Glutamatergic neuron (in vitro differentiated cells): Measurements from ENCODE around the gene SLC12A1. TPM values are rescaled to one million over a fixed set of nuclear protein-coding genes. Genes with fewer than 3 reads are reported as not detected.

ENCODE experiments used
- DNase-seq: peaks from one replicate; pipeline ENCODE4 v3.0.0; 2022
- H3K27ac Mint-ChIP-seq: one replicate; pipeline ENCODE4 v1.8.0; 2020; ENCODE audit warnings: mild to moderate bottlenecking, mixed read lengths, inconsistent platforms; ENCODE audit not compliant: unreplicated experiment
- H3K27me3 Mint-ChIP-seq: one replicate; pipeline ENCODE4 v1.8.0; 2020; ENCODE audit warnings: mild to moderate bottlenecking, moderate library complexity, mixed read lengths, inconsistent platforms; ENCODE audit not compliant: unreplicated experiment
- H3K36me3 Mint-ChIP-seq: one replicate; pipeline ENCODE4 v1.8.0; 2020; ENCODE audit warnings: mild to moderate bottlenecking, mixed read lengths, inconsistent platforms; ENCODE audit not compliant: unreplicated experiment
- H3K4me1 Mint-ChIP-seq: one replicate; pipeline ENCODE4 v1.8.0; 2020; ENCODE audit warnings: mild to moderate bottlenecking, low read depth, mixed read lengths, inconsistent platforms; ENCODE audit not compliant: unreplicated experiment
- H3K4me3 Mint-ChIP-seq: one replicate; pipeline ENCODE4 v1.8.0; 2020; ENCODE audit warnings: mild to moderate bottlenecking, mixed read lengths, inconsistent platforms; ENCODE audit not compliant: unreplicated experiment
- H3K9me3 Mint-ChIP-seq: one replicate; pipeline ENCODE4 v1.8.0; 2020; ENCODE audit warnings: mild to moderate bottlenecking, moderate library complexity, mixed read lengths, inconsistent platforms; ENCODE audit not compliant: unreplicated experiment
- CTCF ChIP-seq: fragments of 200-600 bp; sonication (generic); IDR thresholded peaks from one replicate; pipeline ENCODE4 v1.5.0; 2021; ENCODE audit not compliant: partially characterized antibody, unreplicated experiment
- total RNA-seq: library from RNA; stranded (reverse); fragmentation: NEBNext Ultra II Directional; extraction: Animal tissue kit (Norgen Biotek cat#: 25700); gene quantifications from one replicate; pipeline ENCODE4 v1.2.1, GENCODE V29; 2021; ENCODE audit not compliant: unreplicated experiment

The SLC12A1 gene
- total RNA-seq, 1 donor from 2014 or later: not detected

GRCh38 chr15:48343865-48344264 lies 137.8 kb downstream of the SLC12A1 start:
- Mint-ChIP-seq H3K27me3 (no peaks in the 10 kb centered on the region), H3K36me3 (no peaks in the 10 kb centered on the region), H3K4me3 (no peak overlapping the region), H3K27ac (no peak overlapping the region), H3K9me3 (no peaks in the 10 kb centered on the region), H3K4me1 (no peaks in the 10 kb centered on the region)
- DNase-seq: no peak
- TF ChIP-seq CTCF: no peak

GRCh38 chr15:48345516-48345915 lies 139.4 kb downstream of the SLC12A1 start:
- Mint-ChIP-seq H3K4me3 (no peak overlapping the region), H3K27me3 (no peaks in the 10 kb centered on the region)

GRCh38 chr15:48352474-48353072 lies 146.5 kb downstream of the SLC12A1 start:
- H3K27ac Mint-ChIP-seq: no peak overlapping the region
- peak; percentile 84 for TF ChIP-seq CTCF
- H3K27me3 Mint-ChIP-seq: no peaks in the 10 kb centered on the region
- H3K36me3 Mint-ChIP-seq: no peaks in the 10 kb centered on the region
- peaks cover 1% of the 10 kb centered on the region for H3K9me3 Mint-ChIP-seq
- peak; percentile 53 for DNase-seq
- no peak overlapping the region for H3K4me3 Mint-ChIP-seq
- H3K4me1 Mint-ChIP-seq: no peaks in the 10 kb centered on the region

More at GRCh38 chr15:48345516-48345915, 139.4 kb downstream of the SLC12A1 start:
- Mint-ChIP-seq H3K4me1 (no peaks in the 10 kb centered on the region), H3K27ac (no peak overlapping the region), H3K9me3 (no peaks in the 10 kb centered on the region), H3K36me3 (no peaks in the 10 kb centered on the region)
- DNase-seq: no peak
- TF ChIP-seq CTCF: no peak

Other genes starting within 250 kb of the SLC12A1 start
- not detected for gene SLC24A5, start 85.3 kb upstream of the SLC12A1 start, total RNA-seq
- gene MYEF2, start 28.0 kb upstream of the SLC12A1 start, total RNA-seq: 245 TPM
- 0.22 TPM for gene CTXN2, start 14.6 kb upstream of the SLC12A1 start, total RNA-seq
- 34.3 TPM for gene DUT, start 125.1 kb downstream of the SLC12A1 start, total RNA-seq